Measurements from ENCODE around the gene KAT2A. TPM values are rescaled to one million over a fixed set of nuclear protein-coding genes. Genes with fewer than 3 reads are reported as not detected.

The KAT2A gene
- polyA plus RNA-seq, 1 experiment: 25.2 TPM

DNA sequence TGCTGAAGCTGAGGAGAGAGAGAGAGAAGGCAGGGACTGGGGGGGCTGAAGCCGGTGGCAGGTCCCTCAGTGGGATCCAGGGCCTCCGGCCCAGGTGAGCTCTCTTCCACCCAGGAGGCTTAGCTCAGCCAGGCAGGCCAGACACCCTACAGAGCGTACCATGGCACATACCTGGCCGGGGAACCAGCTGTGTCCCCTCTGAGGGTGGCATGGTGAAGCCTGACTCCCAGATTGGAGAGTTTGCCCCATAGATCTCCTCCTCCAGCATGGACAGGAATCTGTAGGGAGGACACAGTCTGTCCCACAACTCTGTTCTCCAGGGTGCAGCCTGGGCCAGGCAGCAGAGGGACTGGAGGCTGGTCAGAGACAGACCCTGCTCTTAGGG is 3.0 kb downstream of the KAT2A start:
- POLR2A ChIA-PET: no interaction called here
- no peak for DNase-seq (ENCODE audit: low read depth)
- CTCF ChIA-PET: interaction anchor here (0.6 to 11.1 kb wide), 15 partner anchors 11 to 402 kb away, joined by 3 to 163 read pairs (median 3); partner anchors contain the start of genes CNP, DNAJC7, KCNH4 and NKIRAS2
- Histone ChIP-seq H3K36me3 (ENCODE audit: control insufficient read depth, insufficient read depth, low read length) (peaks cover 15% of the 10 kb centered on the region), H3K4me3 (ENCODE audit: low read depth, low read length) (no peak overlapping the region), H3K27me3 (ENCODE audit: control insufficient read depth, insufficient read depth, low read length) (no peaks in the 10 kb centered on the region)
- TF ChIP-seq, protein P1, sequence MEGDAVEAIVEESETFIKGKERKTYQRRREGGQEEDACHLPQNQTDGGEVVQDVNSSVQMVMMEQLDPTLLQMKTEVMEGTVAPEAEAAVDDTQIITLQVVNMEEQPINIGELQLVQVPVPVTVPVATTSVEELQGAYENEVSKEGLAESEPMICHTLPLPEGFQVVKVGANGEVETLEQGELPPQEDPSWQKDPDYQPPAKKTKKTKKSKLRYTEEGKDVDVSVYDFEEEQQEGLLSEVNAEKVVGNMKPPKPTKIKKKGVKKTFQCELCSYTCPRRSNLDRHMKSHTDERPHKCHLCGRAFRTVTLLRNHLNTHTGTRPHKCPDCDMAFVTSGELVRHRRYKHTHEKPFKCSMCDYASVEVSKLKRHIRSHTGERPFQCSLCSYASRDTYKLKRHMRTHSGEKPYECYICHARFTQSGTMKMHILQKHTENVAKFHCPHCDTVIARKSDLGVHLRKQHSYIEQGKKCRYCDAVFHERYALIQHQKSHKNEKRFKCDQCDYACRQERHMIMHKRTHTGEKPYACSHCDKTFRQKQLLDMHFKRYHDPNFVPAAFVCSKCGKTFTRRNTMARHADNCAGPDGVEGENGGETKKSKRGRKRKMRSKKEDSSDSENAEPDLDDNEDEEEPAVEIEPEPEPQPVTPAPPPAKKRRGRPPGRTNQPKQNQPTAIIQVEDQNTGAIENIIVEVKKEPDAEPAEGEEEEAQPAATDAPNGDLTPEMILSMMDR (IDR thresholded peaks at IDR 0.05; ENCODE audit: insufficient read depth, low read depth, low read length): no peak

GRCh38 chr17:42117397-42118125 is 3.6 kb downstream of the KAT2A start:
- ChIA-PET POLR2A (no interaction called here), CTCF (interaction anchor here (0.6 to 11.1 kb wide), 16 partner anchors 11 to 403 kb away, joined by 3 to 163 read pairs (median 4); partner anchors contain the start of genes CNP, DNAJC7, KCNH4 and NKIRAS2)
- Histone ChIP-seq H3K36me3 (ENCODE audit: control insufficient read depth, insufficient read depth, low read length) (peaks cover 16% of the 10 kb centered on the region), H3K27me3 (ENCODE audit: control insufficient read depth, insufficient read depth, low read length) (no peaks in the 10 kb centered on the region), H3K4me3 (ENCODE audit: low read depth, low read length) (no peak overlapping the region)
- TF ChIP-seq, protein P1 (IDR thresholded peaks at IDR 0.05; ENCODE audit: insufficient read depth, low read depth, low read length): no peak
- DNase-seq (ENCODE audit: low read depth): no peak

DNA sequence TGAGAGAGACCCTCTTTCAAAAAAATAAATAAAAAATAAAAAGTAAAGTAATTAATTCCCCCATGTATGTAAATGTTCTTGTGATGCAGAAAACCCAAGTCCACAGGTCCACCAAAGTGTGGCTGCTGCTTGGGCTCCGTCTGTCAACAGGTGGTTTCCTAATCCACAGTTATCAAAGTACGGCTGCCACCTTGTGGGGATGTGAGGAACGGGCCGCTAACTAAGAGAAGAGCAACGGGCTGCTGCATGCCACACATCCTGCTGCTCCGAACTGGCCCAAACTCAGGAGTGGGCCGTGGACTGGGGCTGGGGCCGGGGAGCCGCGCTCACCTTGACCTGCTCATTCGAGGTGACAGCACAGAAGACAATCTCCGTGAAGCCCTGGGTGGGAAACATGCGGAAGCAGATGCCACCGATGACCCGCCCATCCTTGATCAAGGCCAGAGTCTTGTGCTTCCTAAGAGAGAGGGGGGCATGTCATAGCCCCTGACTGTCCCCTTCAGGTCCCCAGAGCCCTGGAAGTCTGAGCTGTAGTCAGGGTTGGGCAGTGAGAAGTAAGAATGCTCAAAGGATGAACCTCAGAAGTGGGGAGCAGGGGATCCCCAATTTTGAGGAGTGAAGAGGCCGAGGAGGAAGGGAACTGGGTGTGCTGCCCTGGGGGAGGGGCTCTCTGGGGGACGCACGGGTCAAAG is 4.3 kb downstream of the KAT2A start:
- TF ChIP-seq, protein P1 (IDR thresholded peaks at IDR 0.05; ENCODE audit: insufficient read depth, low read depth, low read length): peak; percentile 85
- ChIA-PET POLR2A (no interaction called here), CTCF (interaction anchor here (0.6 to 11.1 kb wide), 15 partner anchors 10 to 379 kb away, joined by 3 to 163 read pairs (median 4); partner anchors contain the start of genes CNP, DNAJC7, KCNH4 and NKIRAS2)
- peaks cover 16% of the 10 kb centered on the region for H3K36me3 ChIP-seq (ENCODE audit: control insufficient read depth, insufficient read depth, low read length)
- no peak overlapping the region for H3K4me3 ChIP-seq (ENCODE audit: low read depth, low read length)
- DNase-seq (ENCODE audit: low read depth): peak; percentile 14
- no peaks in the 10 kb centered on the region for H3K27me3 ChIP-seq (ENCODE audit: control insufficient read depth, insufficient read depth, low read length)

DNA sequence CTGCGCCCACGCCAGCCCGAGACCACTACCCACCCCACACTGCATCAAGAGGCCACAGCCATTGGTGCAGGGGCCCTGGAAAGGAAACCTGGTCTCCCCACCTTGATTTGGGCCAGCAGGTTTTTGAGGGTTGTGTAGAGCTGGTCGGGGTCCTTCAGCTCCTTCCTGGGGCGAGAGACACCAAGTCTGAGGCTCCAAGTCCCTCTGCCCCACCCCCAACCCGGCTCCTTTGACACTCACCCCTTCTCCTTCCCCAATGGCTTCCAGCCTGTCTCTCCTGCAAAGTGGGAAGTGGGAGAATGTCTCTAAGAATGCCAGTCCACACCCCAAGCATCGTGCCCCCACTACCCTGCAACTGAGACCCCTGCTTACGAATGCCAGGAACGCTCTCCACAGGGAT is 7.0 kb downstream of the KAT2A start:
- CTCF ChIA-PET: interaction anchor here (0.6 to 11.1 kb wide), 9 partner anchors 14 to 152 kb away, joined by 3 to 163 read pairs (median 7); partner anchors contain the start of genes CNP, KCNH4 and ZNF385C
- TF ChIP-seq, protein P1 (IDR thresholded peaks at IDR 0.05; ENCODE audit: insufficient read depth, low read depth, low read length): no peak
- Histone ChIP-seq H3K4me3 (ENCODE audit: low read depth, low read length) (no peak overlapping the region), H3K36me3 (ENCODE audit: control insufficient read depth, insufficient read depth, low read length) (peaks cover 14% of the 10 kb centered on the region), H3K27me3 (ENCODE audit: control insufficient read depth, insufficient read depth, low read length) (no peaks in the 10 kb centered on the region)
- POLR2A ChIA-PET: no interaction called here
- DNase-seq (ENCODE audit: low read depth): no peak
